ENCODE data around the gene YAF2. TPM values are rescaled to one million over a fixed set of nuclear protein-coding genes. Genes with fewer than 3 reads are reported as not detected.

Gene YAF2
- total and polyA plus RNA-seq, 10 donors: 15.9 to 83.7 (median 49.2) TPM

GRCh38 chr12:42143452-42144157, 94.4 kb downstream of the YAF2 start:
- no peak for TF ChIP-seq CTCF (IDR thresholded peaks at IDR 0.05 in 8 of 11, conservative IDR thresholded peaks at IDR 0.05 in 3 of 11)
- TF ChIP-seq POLR2A (IDR thresholded peaks at IDR 0.05): no peak
- no peak for TF ChIP-seq POLR2AphosphoS5 (IDR thresholded peaks at IDR 0.05)
- Histone ChIP-seq H3K4me3 (peak overlapping the region; percentile 69 to 90 (median 76)), H3K9me3 (no peaks in the 10 kb centered on the region), H3K27me3 (replicated peaks in 1 of 7) (no peaks in the 10 kb centered on the region), H3K4me1 (peaks cover 13 to 60% (median 35%) of the 10 kb centered on the region in 6 donors), H3K27ac (peak overlapping the region; percentile 66 to 95 (median 91)), H3K36me3 (no peaks in the 10 kb centered on the region)
- intact Hi-C loops (cut with DNase I; ENCODE audit: low total_unique reads): loop anchor here (10.0 kb wide), 1 partner anchor 91 kb away; the partner anchor contains the start of gene YAF2
- WGBS, 5 donors: 15 to 26% (median 20%) methylated on average over 12 of the region's 12 CpGs
- DNase-seq: no peak

- Histone ChIP-seq H3K4me3 (no peak overlapping the region), H3K27ac (no peak overlapping the region), H3K27me3 (replicated peaks in 1 of 7) (no peaks in the 10 kb centered on the region), H3K36me3 (no peaks in the 10 kb centered on the region), H3K4me1 (peaks cover 13 to 65% (median 35%) of the 10 kb centered on the region in 6 donors), H3K9me3 (no peaks in the 10 kb centered on the region)
- intact Hi-C loops (cut with DNase I; ENCODE audit: low total_unique reads): loop anchor here (10.0 kb wide), 1 partner anchor 93 kb away; the partner anchor contains the start of gene YAF2
- WGBS, 5 donors: 76 to 91% (median 83%) methylated on average over 3 of the region's 3 CpGs
- no peak for DNase-seq
- TF ChIP-seq POLR2A (IDR thresholded peaks at IDR 0.05): no peak
- TF ChIP-seq CTCF (IDR thresholded peaks at IDR 0.05 in 8 of 11, conservative IDR thresholded peaks at IDR 0.05 in 3 of 11): no peak
- TF ChIP-seq POLR2AphosphoS5 (IDR thresholded peaks at IDR 0.05): no peak
Observed at GRCh38 chr12:42141981-42142606, 96.0 kb downstream of the YAF2 start.

GRCh38 chr12:42140901-42141300, 97.1 kb downstream of the YAF2 start:
- intact Hi-C loops (cut with DNase I; ENCODE audit: low total_unique reads): loop anchor here (10.0 kb wide), 1 partner anchor 94 kb away; the partner anchor contains the start of gene YAF2
- TF ChIP-seq POLR2AphosphoS5 (IDR thresholded peaks at IDR 0.05) (no peak), CTCF (IDR thresholded peaks at IDR 0.05 in 8 of 11, conservative IDR thresholded peaks at IDR 0.05 in 3 of 11) (no peak), POLR2A (IDR thresholded peaks at IDR 0.05) (no peak)
- Histone ChIP-seq H3K4me3 (no peak overlapping the region), H3K27me3 (replicated peaks in 1 of 7) (no peaks in the 10 kb centered on the region), H3K4me1 (peaks cover 13 to 74% (median 34%) of the 10 kb centered on the region in 6 donors), H3K27ac (peak overlapping the region in 1 of 8 donors; percentile 9), H3K36me3 (no peaks in the 10 kb centered on the region), H3K9me3 (no peaks in the 10 kb centered on the region)
- DNase-seq: no peak
- 70 to 83% (median 77%) methylated on average over 3 of the region's 3 CpGs for WGBS, 5 donors

- DNase-seq: no peak
- peaks cover 0 to 46% (median 5%) of the 10 kb centered on the region in 6 donors for H3K4me1 ChIP-seq
- no peaks in the 10 kb centered on the region for H3K27me3 ChIP-seq (replicated peaks in 1 of 7)
- H3K4me3 ChIP-seq: no peak overlapping the region
- H3K27ac ChIP-seq: no peak overlapping the region
- 78 to 92% (median 85%) methylated on average over 3 of the region's 3 CpGs for WGBS, 5 donors
- TF ChIP-seq POLR2A (IDR thresholded peaks at IDR 0.05) (no peak), CTCF (IDR thresholded peaks at IDR 0.05 in 8 of 11, conservative IDR thresholded peaks at IDR 0.05 in 3 of 11) (no peak), POLR2AphosphoS5 (IDR thresholded peaks at IDR 0.05) (no peak)
- no peaks in the 10 kb centered on the region for H3K9me3 ChIP-seq
- intact Hi-C loops (cut with DNase I; ENCODE audit: low total_unique reads): no loop called here
- H3K36me3 ChIP-seq: no peaks in the 10 kb centered on the region
Observed at GRCh38 chr12:42135259-42135814, 102.7 kb downstream of the YAF2 start.
